A549 (cell line): Measurements from ENCODE around the gene GDNF. TPM values are rescaled to one million over a fixed set of nuclear protein-coding genes. Genes with fewer than 3 reads are reported as not detected.

Experiments used
- ATAC-seq, 2 experiments: fragments of 200-7000 bp in 1 of 2; fragments of >200 bp in 1 of 2; cut with Nextera tagmentation in 1 of 2; cut with Tn5 transposase in 1 of 2; 3 replicates each; pipeline versions ENCODE4 v1.8.0 to v1.9.1; 2018 to 2020; ENCODE audit warnings: mild to moderate bottlenecking in 1 of 2, moderate library complexity in 1 of 2
- CTCF ChIA-PET: fragments of 300-600 bp; sonication (Branson Sonifier 250); formaldehyde crosslinking; extraction: SDS; loops from one replicate; lab custom pipeline; 2021; ENCODE audit warnings: antibody characterized with exemption, inconsistent platforms; lab: Yijun Ruan, JAX
- POLR2A ChIA-PET: fragments of 350-600 bp; formaldehyde crosslinking; extraction: SDS; loops from one replicate; lab custom pipeline; 2021; ENCODE audit warnings: antibody characterized with exemption, inconsistent platforms; lab: Yijun Ruan, JAX
- DNase-seq, 2 experiments: peaks; one replicate each; pipeline versions ENCODE4 v3.0.0 to v3.0.0-alpha.2; 2011 to 2016; ENCODE audit warnings: low read depth in 1 of 2, low spot score in 1 of 2
- FAIRE-seq: peaks from 2 replicates; lab custom pipeline; 2011; peaks lifted over from hg19 to GRCh38; lab: Jason Lieb, UNC
- H3K27ac ChIP-seq, 2 experiments: fragments of >200 bp; sonication (Bioruptor Twin); formaldehyde crosslinking; 3 replicates each; pipeline ENCODE4 v1.5.1; 2016 to 2017
- H3K4me1 ChIP-seq: fragments of >200 bp; sonication (Bioruptor Twin); formaldehyde crosslinking; 3 replicates; pipeline ENCODE4 v1.6.1; 2016
- H3K4me2 ChIP-seq: fragments of >200 bp; sonication (Bioruptor Twin); formaldehyde crosslinking; 3 replicates; pipeline ENCODE4 v1.6.1; 2016
- H3K4me3 ChIP-seq: fragments of >200 bp; sonication (Bioruptor Twin); formaldehyde crosslinking; 3 replicates; pipeline ENCODE4 v1.5.1; 2016
- H3K9me3 ChIP-seq: fragments of >200 bp; sonication (Bioruptor Twin); formaldehyde crosslinking; 3 replicates; pipeline ENCODE4 v1.6.1; 2016
- ATOH8 ChIP-seq: fragments of 250-450 bp; sonication (Bioruptor Pico); IDR thresholded peaks from 2 replicates; pipeline ENCODE4 v1.5.0; 2020; ENCODE audit warnings: low read depth, mild to moderate bottlenecking, moderate library complexity
- CBX2 ChIP-seq: fragments of 200-600 bp; sonication (generic); IDR thresholded peaks from 2 replicates; pipeline ENCODE4 v1.6.1; 2016; ENCODE audit warnings: low read depth, mild to moderate bottlenecking, borderline replicate concordance
- CHD4 ChIP-seq: fragments of 200-600 bp; sonication (generic); IDR thresholded peaks from 2 replicates; pipeline ENCODE4 v1.6.1; 2016; ENCODE audit warnings: antibody characterized with exemption, mild to moderate bottlenecking, borderline replicate concordance
- EHF ChIP-seq: fragments of 250-450 bp; sonication (Bioruptor Pico); IDR thresholded peaks from 2 replicates; pipeline ENCODE4 v1.5.0; 2020; ENCODE audit warnings: mild to moderate bottlenecking
- EP300 ChIP-seq, 2 experiments: fragments of >200 bp; sonication (Bioruptor Twin); formaldehyde crosslinking; IDR thresholded peaks; 2 replicates in 1 of 2; 3 replicates in 1 of 2; pipeline ENCODE4 v1.6.1; 2016 to 2017
- ESRRA ChIP-seq: fragments of 150-350 bp; IDR thresholded peaks from 2 replicates; pipeline ENCODE4 v1.6.1; 2014; ENCODE audit warnings: mild to moderate bottlenecking, low read length, borderline replicate concordance
- FOSB ChIP-seq: fragments of 250-450 bp; sonication (Bioruptor Pico); IDR thresholded peaks from 2 replicates; pipeline ENCODE4 v1.5.0; 2020; ENCODE audit warnings: mild to moderate bottlenecking, moderate library complexity
- FOXS1 ChIP-seq: fragments of 250-450 bp; sonication (Bioruptor Pico); IDR thresholded peaks from 2 replicates; pipeline ENCODE4 v1.5.0; 2020; ENCODE audit warnings: mild to moderate bottlenecking, moderate library complexity
- HDAC2 ChIP-seq: fragments of 200-600 bp; sonication (generic); IDR thresholded peaks from 2 replicates; pipeline ENCODE4 v1.6.1; 2016
- HEYL ChIP-seq: fragments of 250-450 bp; sonication (Bioruptor Pico); IDR thresholded peaks from 2 replicates; pipeline ENCODE4 v1.8.0; 2021; ENCODE audit warnings: mild to moderate bottlenecking, moderate library complexity
- HOXA7 ChIP-seq: fragments of 250-450 bp; sonication (Bioruptor Pico); IDR thresholded peaks from 2 replicates; pipeline ENCODE4 v1.5.0; 2020; ENCODE audit warnings: mild to moderate bottlenecking, moderate library complexity
- HOXB13 ChIP-seq: fragments of 250-450 bp; sonication (Bioruptor Pico); IDR thresholded peaks from 2 replicates; pipeline ENCODE4 v1.5.0; 2020; ENCODE audit warnings: low read depth, mild to moderate bottlenecking, moderate library complexity
- JUNB ChIP-seq: fragments of >200 bp; sonication (Bioruptor Twin); formaldehyde crosslinking; IDR thresholded peaks from 2 replicates; pipeline ENCODE4 v1.6.1; 2016
- KDM1A ChIP-seq: fragments of 200-600 bp; sonication (generic); IDR thresholded peaks from 2 replicates; pipeline ENCODE4 v1.6.1; 2016; ENCODE audit warnings: low read depth, mild to moderate bottlenecking
- KDM5A ChIP-seq: fragments of 200-600 bp; sonication (generic); IDR thresholded peaks from 2 replicates; pipeline ENCODE4 v1.6.1; 2016; ENCODE audit warnings: antibody characterized with exemption, mild to moderate bottlenecking
- MAFK ChIP-seq: fragments of 450-650 bp; IDR thresholded peaks from 2 replicates; pipeline ENCODE4 v1.6.1; 2014; ENCODE audit not compliant: partially characterized antibody
- MAZ ChIP-seq: fragments of 150-350 bp; IDR thresholded peaks from 2 replicates; pipeline ENCODE4 v1.6.1; 2014; ENCODE audit warnings: antibody characterized with exemption, low read depth, low read length, borderline replicate concordance
- NFE2L2 ChIP-seq: fragments of 150-350 bp; conservative IDR thresholded peaks from 2 replicates; pipeline ENCODE4 v1.6.1; 2014; ENCODE audit warnings: low read length
- NR3C1 ChIP-seq: fragments of >200 bp; sonication (Bioruptor Twin); formaldehyde crosslinking; IDR thresholded peaks from 3 replicates; pipeline ENCODE4 v1.6.1; 2017
- RFX5 ChIP-seq: fragments of 450-650 bp; IDR thresholded peaks from 2 replicates; pipeline ENCODE4 v1.7.1; 2014; ENCODE audit warnings: antibody characterized with exemption, mild to moderate bottlenecking, moderate library complexity
- RNF2 ChIP-seq: fragments of 200-600 bp; sonication (generic); IDR thresholded peaks from 2 replicates; pipeline ENCODE4 v1.6.1; 2016; ENCODE audit warnings: low read depth, mild to moderate bottlenecking, antibody characterized with exemption, moderate library complexity, borderline replicate concordance
- SREBF2 ChIP-seq: fragments of 450-650 bp; IDR thresholded peaks from 2 replicates; pipeline ENCODE4 v1.6.1; 2014; ENCODE audit warnings: mild to moderate bottlenecking, moderate library complexity
- USF2 ChIP-seq: fragments of 450-650 bp; IDR thresholded peaks from 2 replicates; pipeline ENCODE4 v1.6.1; 2014; ENCODE audit warnings: antibody characterized with exemption
- ZNF302 ChIP-seq: fragments of 250-450 bp; sonication (Bioruptor Pico); IDR thresholded peaks from 2 replicates; pipeline ENCODE4 v1.9.0; 2021; ENCODE audit warnings: inconsistent platforms, mild to moderate bottlenecking, moderate library complexity
- WGBS: methylation state at CpG from one replicate; pipeline ENCODE4 v1.1.6; 2017; ENCODE audit errors: missing lambda C conversion rate; 5-methylcytosine and 5-hydroxymethylcytosine counted together
- polyA plus RNA-seq, 4 experiments: library from polyadenylated mRNA; depleted of rRNA in 3 of 4; stranded (reverse); fragments of >200 nt; fragmentation: RNase III in 1 of 4; extraction: RNeasy Plus Mini Kit Qiagen cat#74134 plus additional on column Dnase treatment in 1 of 4; gene quantifications; 2 replicates in 3 of 4; 3 replicates in 1 of 4; pipeline ENCODE4 v1.2.3, GENCODE V29; 2011 to 2017
- TF ChIP-seq, protein P1 (sequence below): fragments of 150-350 bp; IDR thresholded peaks from 2 replicates; pipeline ENCODE4 v1.6.1; 2014; ENCODE audit warnings: low read depth, mild to moderate bottlenecking, low read length
- TF ChIP-seq, protein P2 (sequence below): IDR thresholded peaks from 2 replicates; pipeline ENCODE4 v1.6.1; 2012; ENCODE audit warnings: low read depth, borderline replicate concordance
- TF ChIP-seq, protein P3 (sequence below): fragments of 250-450 bp; sonication (Bioruptor Pico); IDR thresholded peaks from 2 replicates; pipeline ENCODE4 v1.5.0; 2021; ENCODE audit warnings: mild to moderate bottlenecking, moderate library complexity, borderline replicate concordance

GDNF gene
- polyA plus RNA-seq, 2 of the 4 experiments (the other 2 are of a cell fraction) = 0.01 TPM; not detected in 1

GRCh38 chr5:37858250-37858649, 18.4 kb upstream of the GDNF start:
- POLR2A ChIA-PET = interaction anchor here (1.3 kb wide), 1 partner anchor 445 kb away, joined by 3 read pairs; no protein-coding TSS in a partner anchor

DNA sequence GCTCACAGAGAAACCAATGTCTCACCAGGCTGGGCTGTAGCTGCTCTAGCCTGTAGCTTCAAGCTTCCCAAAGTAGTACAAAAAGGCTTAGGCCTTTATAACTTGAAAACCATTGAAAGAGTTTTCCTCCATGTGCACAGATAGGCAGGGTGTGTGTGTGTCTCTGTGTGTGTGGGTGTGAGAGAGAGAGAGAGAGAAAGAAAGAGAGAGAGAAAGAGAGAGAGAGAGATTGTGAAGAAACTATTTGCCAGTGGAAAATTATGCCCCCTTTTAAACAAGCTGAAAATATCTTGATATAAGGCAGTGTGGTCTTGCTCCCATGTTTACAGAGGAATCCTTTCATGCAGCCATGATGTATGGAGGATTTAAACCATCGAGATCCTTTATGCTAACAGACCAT, 17.9 kb upstream of the GDNF start:
- no peaks in the 10 kb centered on the region for H3K4me1 ChIP-seq
- no peak overlapping the region for H3K27ac ChIP-seq
- TF ChIP-seq EHF = no peak
- no peak for TF ChIP-seq KDM5A
- no peak for TF ChIP-seq HOXA7 (CRISPR knock-in tag)
- no peak for TF ChIP-seq NFE2L2
- TF ChIP-seq HEYL (CRISPR knock-in tag) = no peak
- TF ChIP-seq CBX2 = no peak
- no peak for TF ChIP-seq KDM1A
- TF ChIP-seq NR3C1 = no peak
- TF ChIP-seq MAFK = no peak
- TF ChIP-seq USF2 = no peak
- TF ChIP-seq CHD4 = no peak
- TF ChIP-seq, protein P1, sequence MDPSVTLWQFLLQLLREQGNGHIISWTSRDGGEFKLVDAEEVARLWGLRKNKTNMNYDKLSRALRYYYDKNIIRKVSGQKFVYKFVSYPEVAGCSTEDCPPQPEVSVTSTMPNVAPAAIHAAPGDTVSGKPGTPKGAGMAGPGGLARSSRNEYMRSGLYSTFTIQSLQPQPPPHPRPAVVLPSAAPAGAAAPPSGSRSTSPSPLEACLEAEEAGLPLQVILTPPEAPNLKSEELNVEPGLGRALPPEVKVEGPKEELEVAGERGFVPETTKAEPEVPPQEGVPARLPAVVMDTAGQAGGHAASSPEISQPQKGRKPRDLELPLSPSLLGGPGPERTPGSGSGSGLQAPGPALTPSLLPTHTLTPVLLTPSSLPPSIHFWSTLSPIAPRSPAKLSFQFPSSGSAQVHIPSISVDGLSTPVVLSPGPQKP = no peak
- TF ChIP-seq FOXS1 (CRISPR knock-in tag) = no peak
- TF ChIP-seq, all 56 proteins: peak for 0
- no peak for ATAC-seq
- Histone ChIP-seq H3K9me3 (no peaks in the 10 kb centered on the region), H3K4me3 (no peak overlapping the region), H3K4me2 (no peak overlapping the region)
- ChIA-PET POLR2A (interaction anchor here (1.3 kb wide), 1 partner anchor 445 kb away, joined by 3 read pairs; no protein-coding TSS in a partner anchor), CTCF (interaction anchor here (0.9 to 2.5 kb wide), 3 partner anchors 10 to 335 kb away, joined by 3 to 7 read pairs (median 6); no protein-coding TSS in a partner anchor)
- no peak for DNase-seq
- 0% methylated on average over 1 of the region's 1 CpG for WGBS
- FAIRE-seq = no peak

More at GRCh38 chr5:37858250-37858649, 18.4 kb upstream of the GDNF start:
- H3K4me1 ChIP-seq = no peaks in the 10 kb centered on the region
- TF ChIP-seq HDAC2 (no peak), KDM1A (no peak), RFX5 (no peak), NFE2L2 (no peak), HOXB13 (no peak), FOSB (CRISPR knock-in tag) (no peak), ATOH8 (CRISPR knock-in tag) (no peak), USF2 (no peak)
- TF ChIP-seq, protein P2, sequence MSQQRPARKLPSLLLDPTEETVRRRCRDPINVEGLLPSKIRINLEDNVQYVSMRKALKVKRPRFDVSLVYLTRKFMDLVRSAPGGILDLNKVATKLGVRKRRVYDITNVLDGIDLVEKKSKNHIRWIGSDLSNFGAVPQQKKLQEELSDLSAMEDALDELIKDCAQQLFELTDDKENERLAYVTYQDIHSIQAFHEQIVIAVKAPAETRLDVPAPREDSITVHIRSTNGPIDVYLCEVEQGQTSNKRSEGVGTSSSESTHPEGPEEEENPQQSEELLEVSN = no peak
- TF ChIP-seq, all 56 proteins: peak for 0
- ATAC-seq (no peak), DNase-seq (no peak), FAIRE-seq (no peak)
- Histone ChIP-seq H3K4me2 (no peak overlapping the region), H3K4me3 (no peak overlapping the region), H3K9me3 (no peaks in the 10 kb centered on the region), H3K27ac (no peak overlapping the region)
- CTCF ChIA-PET = interaction anchor here (0.9 to 2.5 kb wide), 3 partner anchors 11 to 335 kb away, joined by 3 to 7 read pairs (median 6); no protein-coding TSS in a partner anchor

- ChIA-PET POLR2A (no interaction called here), CTCF (no interaction called here)
- FAIRE-seq (no peak), ATAC-seq (no peak), DNase-seq (no peak)
- H3K9me3 ChIP-seq = no peaks in the 10 kb centered on the region
- 58% methylated on average over 3 of the region's 3 CpGs for WGBS
- no peak overlapping the region for H3K4me2 ChIP-seq
- TF ChIP-seq EP300 (IDR thresholded peaks at IDR 0.05) (no peak), ZNF302 (CRISPR knock-in tag) (no peak), ESRRA (no peak), SREBF2 (no peak), MAZ (no peak), MAFK (no peak), EHF (no peak), JUNB (no peak), RNF2 (no peak)
- TF ChIP-seq, protein P3, sequence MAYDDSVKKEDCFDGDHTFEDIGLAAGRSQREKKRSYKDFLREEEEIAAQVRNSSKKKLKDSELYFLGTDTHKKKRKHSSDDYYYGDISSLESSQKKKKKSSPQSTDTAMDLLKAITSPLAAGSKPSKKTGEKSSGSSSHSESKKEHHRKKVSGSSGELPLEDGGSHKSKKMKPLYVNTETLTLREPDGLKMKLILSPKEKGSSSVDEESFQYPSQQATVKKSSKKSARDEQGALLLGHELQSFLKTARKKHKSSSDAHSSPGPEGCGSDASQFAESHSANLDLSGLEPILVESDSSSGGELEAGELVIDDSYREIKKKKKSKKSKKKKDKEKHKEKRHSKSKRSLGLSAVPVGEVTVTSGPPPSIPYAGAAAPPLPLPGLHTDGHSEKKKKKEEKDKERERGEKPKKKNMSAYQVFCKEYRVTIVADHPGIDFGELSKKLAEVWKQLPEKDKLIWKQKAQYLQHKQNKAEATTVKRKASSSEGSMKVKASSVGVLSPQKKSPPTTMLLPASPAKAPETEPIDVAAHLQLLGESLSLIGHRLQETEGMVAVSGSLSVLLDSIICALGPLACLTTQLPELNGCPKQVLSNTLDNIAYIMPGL (CRISPR knock-in tag) = no peak
- no peak overlapping the region for H3K4me3 ChIP-seq
- no peak overlapping the region for H3K27ac ChIP-seq
- H3K4me1 ChIP-seq = no peaks in the 10 kb centered on the region
These were observed 15.6 kb upstream of the GDNF start for GRCh38 chr5:37855438-37855837.
